ENCODE data around the gene TRMT44. TPM values are rescaled to one million over a fixed set of nuclear protein-coding genes. Genes with fewer than 3 reads are reported as not detected.

TRMT44 gene
- total RNA-seq, 1 experiment from 2014 or later: 15.3 TPM

- Histone ChIP-seq H3K9me3 (ENCODE audit: low read length) (no peaks in the 10 kb centered on the region), H3K4me2 (ENCODE audit: low read length) (no peak overlapping the region), H3K4me1 (ENCODE audit: insufficient read depth, low read length) (no peaks in the 10 kb centered on the region), H4K20me1 (ENCODE audit: low read length) (no peaks in the 10 kb centered on the region), H3K4me3 (ENCODE audit: low read length) (no peak overlapping the region), H3K36me3 (ENCODE audit: low read depth, low read length) (no peaks in the 10 kb centered on the region), H3K27me3 (ENCODE audit: low read length) (no peaks in the 10 kb centered on the region), H2AFZ (ENCODE audit: low read length) (no peak overlapping the region), H3K27ac (ENCODE audit: low read length) (no peak overlapping the region), H3F3A (ENCODE audit: low read length, unreplicated experiment) (no peaks in the 10 kb centered on the region), H3K9ac (ENCODE audit: low read length) (no peak overlapping the region), H3K79me2 (ENCODE audit: low read length) (no peaks in the 10 kb centered on the region), H3K9me2 (replicated peaks; ENCODE audit: low read length) (no peaks in the 10 kb centered on the region)
- intact Hi-C loops (cut with micrococcal nuclease): no loop called here
- DNase-seq (no peak), ATAC-seq (no peak)
- BruUV-seq (replicated peaks): no TSS peak
- CTCF ChIA-PET: no interaction called here
- TF ChIP-seq EZH2phosphoT487 (IDR thresholded peaks at IDR 0.05; ENCODE audit: borderline replicate concordance, low read length) (no peak), CTCF (conservative IDR thresholded peaks at IDR 0.05; ENCODE audit: low read depth, low read length) (no peak), EZH2 (IDR thresholded peaks at IDR 0.05; ENCODE audit: low read length, unreplicated experiment) (no peak)
- POLR2A ChIA-PET (ENCODE audit: unreplicated experiment): no interaction called here
Measured at GRCh38 chr4:8516996-8517550, 76.5 kb downstream of the TRMT44 start.

DNA sequence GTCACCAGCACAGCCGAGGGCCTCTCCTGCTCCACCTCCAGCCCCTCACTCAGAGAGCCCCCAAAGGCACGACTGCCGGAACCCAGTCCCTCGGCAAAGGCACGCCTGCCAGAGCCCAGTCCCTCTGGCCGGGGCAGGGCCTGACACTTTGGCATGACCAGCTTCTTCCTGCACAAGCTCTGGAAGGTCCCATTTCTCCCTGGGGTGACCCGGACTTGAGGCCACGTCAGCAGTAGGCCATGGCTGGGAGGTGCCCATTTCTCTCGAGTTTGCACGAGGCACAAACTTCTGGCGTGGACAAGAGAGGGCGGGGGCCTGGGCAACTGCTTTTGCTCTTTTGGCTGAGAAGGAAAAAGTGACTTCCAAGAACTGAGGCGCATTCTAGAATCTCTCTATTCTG is 77.4 kb downstream of the TRMT44 start:
- no peak for TF ChIP-seq CTCF (conservative IDR thresholded peaks at IDR 0.05; ENCODE audit: low read depth, low read length)
- TF ChIP-seq EZH2 (IDR thresholded peaks at IDR 0.05; ENCODE audit: low read length, unreplicated experiment): no peak
- Histone ChIP-seq H3K4me3 (ENCODE audit: low read length) (no peak overlapping the region), H4K20me1 (ENCODE audit: low read length) (no peaks in the 10 kb centered on the region), H3K27me3 (ENCODE audit: low read length) (no peaks in the 10 kb centered on the region), H2AFZ (ENCODE audit: low read length) (no peak overlapping the region), H3K9me3 (ENCODE audit: low read length) (no peaks in the 10 kb centered on the region), H3K4me2 (ENCODE audit: low read length) (no peak overlapping the region), H3K27ac (ENCODE audit: low read length) (no peak overlapping the region), H3K9ac (ENCODE audit: low read length) (no peak overlapping the region), H3F3A (ENCODE audit: low read length, unreplicated experiment) (no peaks in the 10 kb centered on the region), H3K79me2 (ENCODE audit: low read length) (no peaks in the 10 kb centered on the region), H3K9me2 (replicated peaks; ENCODE audit: low read length) (no peaks in the 10 kb centered on the region), H3K36me3 (ENCODE audit: low read depth, low read length) (no peaks in the 10 kb centered on the region), H3K4me1 (ENCODE audit: insufficient read depth, low read length) (no peaks in the 10 kb centered on the region)
- intact Hi-C loops (cut with micrococcal nuclease): no loop called here
- no TSS peak for BruUV-seq (replicated peaks)
- CTCF ChIA-PET: no interaction called here
- no peak for DNase-seq
- no peak for ATAC-seq
- POLR2A ChIA-PET (ENCODE audit: unreplicated experiment): no interaction called here

- intact Hi-C loops (cut with micrococcal nuclease): loop anchor here (1.0 kb wide), 1 partner anchor 25 kb away; no protein-coding TSS in a partner anchor
- TF ChIP-seq CTCF (conservative IDR thresholded peaks at IDR 0.05; ENCODE audit: low read depth, low read length) (no peak), EZH2 (IDR thresholded peaks at IDR 0.05; ENCODE audit: low read length, unreplicated experiment) (no peak), EZH2phosphoT487 (IDR thresholded peaks at IDR 0.05; ENCODE audit: borderline replicate concordance, low read length) (no peak)
- Histone ChIP-seq H3K36me3 (ENCODE audit: low read depth, low read length) (no peaks in the 10 kb centered on the region), H3K9ac (ENCODE audit: low read length) (no peak overlapping the region), H4K20me1 (ENCODE audit: low read length) (no peaks in the 10 kb centered on the region), H3K79me2 (ENCODE audit: low read length) (no peaks in the 10 kb centered on the region), H3K27ac (ENCODE audit: low read length) (no peak overlapping the region), H3K27me3 (ENCODE audit: low read length) (no peaks in the 10 kb centered on the region), H3K4me3 (ENCODE audit: low read length) (no peak overlapping the region), H3K9me3 (ENCODE audit: low read length) (no peaks in the 10 kb centered on the region), H2AFZ (ENCODE audit: low read length) (no peak overlapping the region), H3K4me2 (ENCODE audit: low read length) (no peak overlapping the region), H3K4me1 (ENCODE audit: insufficient read depth, low read length) (no peaks in the 10 kb centered on the region), H3F3A (ENCODE audit: low read length, unreplicated experiment) (no peaks in the 10 kb centered on the region), H3K9me2 (replicated peaks; ENCODE audit: low read length) (no peaks in the 10 kb centered on the region)
- ATAC-seq (no peak), DNase-seq (no peak)
- POLR2A ChIA-PET (ENCODE audit: unreplicated experiment): no interaction called here
- CTCF ChIA-PET: no interaction called here
- BruUV-seq (replicated peaks): no TSS peak
Measured at GRCh38 chr4:8522160-8523120, 81.9 kb downstream of the TRMT44 start.

All from PC-3 (cell line).